HepG2 (cell line): ENCODE data around the gene GAN. TPM values are rescaled to one million over a fixed set of nuclear protein-coding genes. Genes with fewer than 3 reads are reported as not detected.
A peak's percentile ranks its signal among the peaks of the same experiment; 100 is the strongest.

Experiments
- CHD4 ChIP-seq: fragments of 200-600 bp; sonication (generic); IDR thresholded peaks from 2 replicates; pipeline ENCODE4 v1.7.0; 2017; ENCODE audit warnings: mild to moderate bottlenecking, low read length, borderline replicate concordance
- EP300 ChIP-seq, 3 experiments: sonication (generic) in 1 of 3; formaldehyde crosslinking in 1 of 3; IDR thresholded peaks; 2 replicates each; pipeline versions ENCODE4 v1.5.1 to v1.6.1; 2011 to 2020; ENCODE audit warnings: low read depth in 2 of 3, low read length in 2 of 3, borderline replicate concordance in 1 of 3, improper control_type of control experiment in 1 of 3, mild to moderate bottlenecking in 1 of 3, missing genetic modification reagents in 1 of 3, moderate library complexity in 1 of 3
- ERF ChIP-seq: IDR thresholded peaks from 2 replicates; pipeline ENCODE4 v1.6.1; 2018; ENCODE audit warnings: missing biosample characterization, missing genetic modification reagents
- ETV6 ChIP-seq: sonication (generic); formaldehyde crosslinking; conservative IDR thresholded peaks from 2 replicates; pipeline ENCODE4 v1.4.0; 2020; ENCODE audit warnings: missing genetic modification reagents
- GATAD2A ChIP-seq: IDR thresholded peaks from 2 replicates; pipeline ENCODE4 v1.6.1; 2016
- KLF15 ChIP-seq: sonication (generic); formaldehyde crosslinking; IDR thresholded peaks from 2 replicates; pipeline ENCODE4 v1.8.1; 2023; ENCODE audit warnings: borderline replicate concordance, mild to moderate bottlenecking, inconsistent platforms, missing genetic modification reagents, mixed read lengths
- MAFF ChIP-seq: IDR thresholded peaks from 2 replicates; pipeline ENCODE4 v1.6.1; 2011; ENCODE audit warnings: low read depth, low read length, improper control_type of control experiment
- MBNL3 ChIP-seq: fragments of 250-450 bp; sonication (Bioruptor Pico); conservative IDR thresholded peaks from 2 replicates; pipeline ENCODE4 v1.8.0; 2022; ENCODE audit warnings: mild to moderate bottlenecking, inconsistent platforms
- MXI1 ChIP-seq: IDR thresholded peaks from 3 replicates; pipeline ENCODE4 v1.6.1; 2012; ENCODE audit warnings: low read depth, low read length, inconsistent platforms, borderline replicate concordance
- PAXIP1 ChIP-seq: sonication (generic); formaldehyde crosslinking; conservative IDR thresholded peaks from 2 replicates; pipeline ENCODE4 v1.4.0; 2020; ENCODE audit warnings: mild to moderate bottlenecking, missing genetic modification reagents, moderate library complexity
- PREB ChIP-seq: sonication (generic); formaldehyde crosslinking; IDR thresholded peaks from 2 replicates; pipeline ENCODE4 v1.4.0; 2020; ENCODE audit warnings: missing genetic modification reagents
- REXO4 ChIP-seq: sonication (generic); formaldehyde crosslinking; IDR thresholded peaks from 2 replicates; pipeline ENCODE4 v1.8.0; 2022; ENCODE audit warnings: missing genetic modification reagents, mild to moderate bottlenecking, borderline replicate concordance
- SIX1 ChIP-seq: sonication (generic); formaldehyde crosslinking; IDR thresholded peaks from 2 replicates; pipeline ENCODE4 v1.4.0; 2020; ENCODE audit warnings: missing genetic modification reagents, borderline replicate concordance
- ZBTB21 ChIP-seq: sonication (generic); formaldehyde crosslinking; IDR thresholded peaks from 2 replicates; pipeline ENCODE4 v1.4.0; 2020; ENCODE audit warnings: missing genetic modification reagents
- ZFP36L1 ChIP-seq: sonication (generic); formaldehyde crosslinking; IDR thresholded peaks from 2 replicates; pipeline ENCODE4 v1.8.0; 2022; ENCODE audit warnings: mild to moderate bottlenecking, missing genetic modification reagents, moderate library complexity
- ZMYM3 ChIP-seq: sonication (generic); formaldehyde crosslinking; IDR thresholded peaks from 2 replicates; pipeline ENCODE4 v1.5.1; 2020; ENCODE audit warnings: mild to moderate bottlenecking, missing genetic modification reagents
- polyA plus RNA-seq, 8 experiments: library from polyadenylated mRNA; depleted of rRNA in 3 of 8; stranded (reverse) in 7 of 8; unstranded in 1 of 8; fragments of >200 nt; fragmentation: Illumina TruSeq in 4 of 8; extraction: Trizol in 4 of 8; gene quantifications; 2 replicates each; pipeline versions ENCODE4 v1.2.1 to v1.2.3, GENCODE V29; 2011 to 2016; ENCODE audit warnings: low read depth in 4 of 8, missing spikeins in 1 of 8, mixed read lengths in 1 of 8; ENCODE audit not compliant: insufficient read depth in 1 of 8
- total RNA-seq, 5 experiments: library from RNA; depleted of rRNA; stranded (reverse); fragments of >200 nt; fragmentation: Illumina TruSeq; extraction: Trizol; gene quantifications; 2 replicates each; pipeline ENCODE4 v1.2.3, GENCODE V29; 2016; ENCODE audit warnings: low read depth in 1 of 5
- TF ChIP-seq, protein P1 (sequence below), 2 experiments: IDR thresholded peaks; 2 replicates each; pipeline ENCODE4 v1.6.1; 2011 to 2012; ENCODE audit warnings: low read length in 2 of 2, borderline replicate concordance in 1 of 2, low read depth in 1 of 2, mild to moderate bottlenecking in 1 of 2, moderate library complexity in 1 of 2
- TF ChIP-seq, protein P2 (sequence below): sonication (generic); formaldehyde crosslinking; IDR thresholded peaks from 2 replicates; pipeline ENCODE4 v1.4.0; 2020; ENCODE audit warnings: mild to moderate bottlenecking, missing genetic modification reagents

GAN gene
- total and polyA plus RNA-seq, 2 of the 13 experiments (the other 11 are each of a cell fraction or from before 2014, with no cell fraction given) = 4.3 to 11.0 TPM

GRCh38 chr16:81314603-81315270 lies at the start of gene GAN (continued):
- TF ChIP-seq ZMYM3 (CRISPR knock-in tag) = peak; percentile 48; the same call in 1 of the 2 replicates
- TF ChIP-seq, protein P1, sequence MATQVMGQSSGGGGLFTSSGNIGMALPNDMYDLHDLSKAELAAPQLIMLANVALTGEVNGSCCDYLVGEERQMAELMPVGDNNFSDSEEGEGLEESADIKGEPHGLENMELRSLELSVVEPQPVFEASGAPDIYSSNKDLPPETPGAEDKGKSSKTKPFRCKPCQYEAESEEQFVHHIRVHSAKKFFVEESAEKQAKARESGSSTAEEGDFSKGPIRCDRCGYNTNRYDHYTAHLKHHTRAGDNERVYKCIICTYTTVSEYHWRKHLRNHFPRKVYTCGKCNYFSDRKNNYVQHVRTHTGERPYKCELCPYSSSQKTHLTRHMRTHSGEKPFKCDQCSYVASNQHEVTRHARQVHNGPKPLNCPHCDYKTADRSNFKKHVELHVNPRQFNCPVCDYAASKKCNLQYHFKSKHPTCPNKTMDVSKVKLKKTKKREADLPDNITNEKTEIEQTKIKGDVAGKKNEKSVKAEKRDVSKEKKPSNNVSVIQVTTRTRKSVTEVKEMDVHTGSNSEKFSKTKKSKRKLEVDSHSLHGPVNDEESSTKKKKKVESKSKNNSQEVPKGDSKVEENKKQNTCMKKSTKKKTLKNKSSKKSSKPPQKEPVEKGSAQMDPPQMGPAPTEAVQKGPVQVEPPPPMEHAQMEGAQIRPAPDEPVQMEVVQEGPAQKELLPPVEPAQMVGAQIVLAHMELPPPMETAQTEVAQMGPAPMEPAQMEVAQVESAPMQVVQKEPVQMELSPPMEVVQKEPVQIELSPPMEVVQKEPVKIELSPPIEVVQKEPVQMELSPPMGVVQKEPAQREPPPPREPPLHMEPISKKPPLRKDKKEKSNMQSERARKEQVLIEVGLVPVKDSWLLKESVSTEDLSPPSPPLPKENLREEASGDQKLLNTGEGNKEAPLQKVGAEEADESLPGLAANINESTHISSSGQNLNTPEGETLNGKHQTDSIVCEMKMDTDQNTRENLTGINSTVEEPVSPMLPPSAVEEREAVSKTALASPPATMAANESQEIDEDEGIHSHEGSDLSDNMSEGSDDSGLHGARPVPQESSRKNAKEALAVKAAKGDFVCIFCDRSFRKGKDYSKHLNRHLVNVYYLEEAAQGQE (IDR thresholded peaks at IDR 0.05; ENCODE audit: borderline replicate concordance in 1 of 2, low read depth in 1 of 2, low read length in 2 of 2) = no peak; a peak in 1 of 4 replicates
- TF ChIP-seq REXO4 (CRISPR knock-in tag) = no peak
- no peak for TF ChIP-seq SIX1 (CRISPR knock-in tag)
- no peak for TF ChIP-seq MAFF
- TF ChIP-seq GATAD2A (CRISPR knock-in tag) = peak; percentile 73
- peak; percentile 29; the same call in 1 of the 2 replicates for TF ChIP-seq KLF15 (CRISPR knock-in tag)
- peak; percentile 90; the same call in 2 of the 3 replicates for TF ChIP-seq MXI1
- peak; percentile 88 for TF ChIP-seq ERF (CRISPR knock-in tag)
- TF ChIP-seq EP300 (IDR thresholded peaks at IDR 0.05; ENCODE audit: low read depth in 2 of 2, low read length in 2 of 2) = 0 out of 4 replicates have a peak, but pooled peaks of 1 of the 2 experiments have one; percentile 41
- TF ChIP-seq EP300 (CRISPR knock-in tag; IDR thresholded peaks at IDR 0.05; ENCODE audit: borderline replicate concordance) = no peak
- no peak for TF ChIP-seq ZBTB21 (CRISPR knock-in tag)
- TF ChIP-seq PAXIP1 (CRISPR knock-in tag) = peak; percentile 59
- TF ChIP-seq ETV6 (CRISPR knock-in tag) = no peak
- TF ChIP-seq ZFP36L1 (CRISPR knock-in tag) = no peak; the same call in 1 of the 2 replicates
- no peak for TF ChIP-seq CHD4
- no peak for TF ChIP-seq PREB (CRISPR knock-in tag)
- TF ChIP-seq, protein P2, sequence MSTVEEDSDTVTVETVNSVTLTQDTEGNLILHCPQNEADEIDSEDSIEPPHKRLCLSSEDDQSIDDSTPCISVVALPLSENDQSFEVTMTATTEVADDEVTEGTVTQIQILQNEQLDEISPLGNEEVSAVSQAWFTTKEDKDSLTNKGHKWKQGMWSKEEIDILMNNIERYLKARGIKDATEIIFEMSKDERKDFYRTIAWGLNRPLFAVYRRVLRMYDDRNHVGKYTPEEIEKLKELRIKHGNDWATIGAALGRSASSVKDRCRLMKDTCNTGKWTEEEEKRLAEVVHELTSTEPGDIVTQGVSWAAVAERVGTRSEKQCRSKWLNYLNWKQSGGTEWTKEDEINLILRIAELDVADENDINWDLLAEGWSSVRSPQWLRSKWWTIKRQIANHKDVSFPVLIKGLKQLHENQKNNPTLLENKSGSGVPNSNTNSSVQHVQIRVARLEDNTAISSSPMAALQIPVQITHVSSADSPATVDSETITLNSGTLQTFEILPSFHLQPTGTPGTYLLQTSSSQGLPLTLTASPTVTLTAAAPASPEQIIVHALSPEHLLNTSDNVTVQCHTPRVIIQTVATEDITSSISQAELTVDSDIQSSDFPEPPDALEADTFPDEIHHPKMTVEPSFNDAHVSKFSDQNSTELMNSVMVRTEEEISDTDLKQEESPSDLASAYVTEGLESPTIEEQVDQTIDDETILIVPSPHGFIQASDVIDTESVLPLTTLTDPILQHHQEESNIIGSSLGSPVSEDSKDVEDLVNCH (CRISPR knock-in tag) = 0 out of 2 replicates have a peak, but pooled peaks have one; percentile 70
- TF ChIP-seq MBNL3 = no peak
